ENCODE data around the gene ASB17. TPM values are rescaled to one million over a fixed set of nuclear protein-coding genes. Genes with fewer than 3 reads are reported as not detected.
"Not testable (repeated sequence)": the region's sequence is repeated elsewhere in the genome, so short reads cannot be mapped to it uniquely, and the experiment has no call there.

The ASB17 gene
- total RNA-seq, 4 donors from 2014 or later = not detected

- Histone ChIP-seq H3K4me1 (no peaks in the 10 kb centered on the region), H3K4me3 (no peak overlapping the region), H3K9me3 (peaks cover 0 to 5% (median 0%) of the 10 kb centered on the region in 3 donors), H3K36me3 (no peaks in the 10 kb centered on the region), H3K27ac (no peak overlapping the region), H3K27me3 (no peaks in the 10 kb centered on the region)
- no peak for ATAC-seq
- TF ChIP-seq POLR2A (IDR thresholded peaks at IDR 0.05) (no peak), CTCF (IDR thresholded peaks at IDR 0.05) (no peak), EP300 (IDR thresholded peaks at IDR 0.05) (no peak), POLR2AphosphoS5 (IDR thresholded peaks at IDR 0.05) (no peak)
Observed at GRCh38 chr1:75964760-75965408, 32.7 kb upstream of the ASB17 start.

GRCh38 chr1:75964110-75964759 is 32.0 kb upstream of the ASB17 start:
- not testable (repeated sequence) for H3K4me1 ChIP-seq, H3K36me3 ChIP-seq, H3K4me3 ChIP-seq, H3K9me3 ChIP-seq, H3K27me3 ChIP-seq, H3K27ac ChIP-seq, ATAC-seq
- WGBS, 2 donors (ENCODE audit: low coverage in 1 of 2) = 78 to 94% methylated on average over 4 to 6 of the region's 10 CpGs

- no peak overlapping the region for H3K4me3 ChIP-seq
- no peaks in the 10 kb centered on the region for H3K4me1 ChIP-seq
- H3K36me3 ChIP-seq = no peaks in the 10 kb centered on the region
- no peaks in the 10 kb centered on the region for H3K9me3 ChIP-seq
- TF ChIP-seq POLR2AphosphoS5 (IDR thresholded peaks at IDR 0.05) (no peak), POLR2A (IDR thresholded peaks at IDR 0.05) (no peak), EP300 (IDR thresholded peaks at IDR 0.05) (no peak), CTCF (IDR thresholded peaks at IDR 0.05) (no peak)
- no peak for ATAC-seq
- H3K27me3 ChIP-seq = no peaks in the 10 kb centered on the region
- H3K27ac ChIP-seq = no peak overlapping the region
Observed at GRCh38 chr1:75954586-75954985, 22.4 kb upstream of the ASB17 start.

GRCh38 chr1:75953461-75953860 is 21.3 kb upstream of the ASB17 start:
- Histone ChIP-seq H3K36me3 (no peaks in the 10 kb centered on the region), H3K4me1 (no peaks in the 10 kb centered on the region), H3K27ac (no peak overlapping the region), H3K27me3 (no peaks in the 10 kb centered on the region), H3K9me3 (no peaks in the 10 kb centered on the region), H3K4me3 (no peak overlapping the region)
- TF ChIP-seq POLR2A (IDR thresholded peaks at IDR 0.05) = no peak
- TF ChIP-seq POLR2AphosphoS5 (IDR thresholded peaks at IDR 0.05) = no peak
- TF ChIP-seq EP300 (IDR thresholded peaks at IDR 0.05) = no peak
- TF ChIP-seq CTCF (IDR thresholded peaks at IDR 0.05) = no peak
- no peak for ATAC-seq
- 73 to 81% methylated on average over 3 to 4 of the region's 4 CpGs for WGBS, 2 donors (ENCODE audit: low coverage in 1 of 2)

- H3K4me1 ChIP-seq = no peaks in the 10 kb centered on the region
- H3K36me3 ChIP-seq = no peaks in the 10 kb centered on the region
- no peaks in the 10 kb centered on the region for H3K27me3 ChIP-seq
- WGBS, 2 donors (ENCODE audit: low coverage in 1 of 2) = 71 to 86% methylated on average over 1 of the region's 1 CpG
- TF ChIP-seq POLR2A (IDR thresholded peaks at IDR 0.05) (no peak), POLR2AphosphoS5 (IDR thresholded peaks at IDR 0.05) (no peak), EP300 (IDR thresholded peaks at IDR 0.05) (no peak), CTCF (IDR thresholded peaks at IDR 0.05) (no peak)
- H3K27ac ChIP-seq = no peak overlapping the region
- ATAC-seq = no peak
- H3K4me3 ChIP-seq = no peak overlapping the region
- H3K9me3 ChIP-seq = no peaks in the 10 kb centered on the region
Observed at GRCh38 chr1:75952016-75952415, 19.8 kb upstream of the ASB17 start.
